Stimulated activated CD4-positive, alpha-beta T cell treated with anti-CD3 and anti-CD28 coated beads, TNF-alpha, amount 100 ng/mL, for 48 hours (primary cell): ENCODE results near the gene CMTM7.

ENCODE experiments used
- DNase-seq, 3 donors: peaks; one replicate each; pipeline ENCODE4 v3.0.0-alpha.2; 2020; ENCODE audit warnings: low read depth in 3 of 3

Gene CMTM7

DNA sequence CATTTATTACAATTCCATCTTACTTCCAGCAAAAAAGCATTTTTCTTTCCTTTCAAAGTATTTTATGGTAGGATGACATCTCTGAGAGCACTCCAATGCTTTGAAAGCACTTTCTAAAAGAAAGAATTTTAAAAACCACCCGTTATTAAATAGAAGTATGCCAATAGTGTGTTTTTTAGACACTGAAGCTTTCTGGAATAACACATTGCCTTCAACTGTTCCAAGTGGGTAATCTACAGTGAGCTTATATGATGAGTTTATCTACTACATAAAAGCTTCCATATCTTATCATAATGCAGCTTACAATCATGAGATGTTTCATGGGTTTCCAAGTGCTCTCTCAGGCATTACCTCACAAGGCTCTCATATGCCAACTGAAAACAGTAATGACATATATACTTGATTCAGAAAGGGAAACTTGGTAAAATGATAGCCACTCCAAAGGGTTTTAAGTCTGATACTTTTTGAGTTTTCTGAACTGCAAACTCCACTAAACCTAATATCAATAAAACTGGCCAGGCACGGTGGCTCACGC, 96.9 kb downstream of the CMTM7 start:
- no peak for DNase-seq

DNA sequence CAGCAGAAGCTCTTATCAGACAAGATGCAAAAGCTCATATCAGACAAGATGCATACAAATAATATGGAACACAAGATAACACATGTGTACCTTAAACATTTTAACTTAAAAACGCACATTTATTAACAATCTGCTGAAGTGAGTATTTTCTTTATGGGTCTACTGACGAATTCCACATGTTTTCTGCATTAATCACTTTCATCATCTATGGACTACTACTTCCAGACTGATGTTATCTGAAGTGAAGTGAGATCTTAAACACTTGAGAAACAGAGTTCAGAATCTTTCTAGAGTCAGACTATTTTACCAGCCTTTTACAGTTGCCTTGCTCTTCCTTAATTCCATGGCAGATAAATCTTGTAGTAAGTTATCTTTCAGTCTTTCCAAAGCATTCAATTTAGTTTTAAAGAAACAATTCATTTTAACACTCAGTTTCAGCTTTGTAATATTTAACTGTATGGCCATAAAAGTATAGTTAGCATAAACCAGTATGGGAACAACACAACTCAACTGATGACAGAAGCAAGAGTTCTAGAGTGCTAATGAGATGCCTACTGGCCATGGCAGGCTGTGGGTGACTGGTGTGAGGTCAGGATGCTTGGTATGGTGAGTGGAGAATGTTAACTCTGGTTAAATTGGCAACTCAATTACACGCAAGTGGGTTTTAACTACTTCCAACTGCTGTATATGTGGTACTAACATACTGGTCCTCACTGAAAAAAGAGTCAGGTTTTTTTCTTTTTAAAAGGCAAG, 101.2 kb downstream of the CMTM7 start:
- no peak for DNase-seq

DNA sequence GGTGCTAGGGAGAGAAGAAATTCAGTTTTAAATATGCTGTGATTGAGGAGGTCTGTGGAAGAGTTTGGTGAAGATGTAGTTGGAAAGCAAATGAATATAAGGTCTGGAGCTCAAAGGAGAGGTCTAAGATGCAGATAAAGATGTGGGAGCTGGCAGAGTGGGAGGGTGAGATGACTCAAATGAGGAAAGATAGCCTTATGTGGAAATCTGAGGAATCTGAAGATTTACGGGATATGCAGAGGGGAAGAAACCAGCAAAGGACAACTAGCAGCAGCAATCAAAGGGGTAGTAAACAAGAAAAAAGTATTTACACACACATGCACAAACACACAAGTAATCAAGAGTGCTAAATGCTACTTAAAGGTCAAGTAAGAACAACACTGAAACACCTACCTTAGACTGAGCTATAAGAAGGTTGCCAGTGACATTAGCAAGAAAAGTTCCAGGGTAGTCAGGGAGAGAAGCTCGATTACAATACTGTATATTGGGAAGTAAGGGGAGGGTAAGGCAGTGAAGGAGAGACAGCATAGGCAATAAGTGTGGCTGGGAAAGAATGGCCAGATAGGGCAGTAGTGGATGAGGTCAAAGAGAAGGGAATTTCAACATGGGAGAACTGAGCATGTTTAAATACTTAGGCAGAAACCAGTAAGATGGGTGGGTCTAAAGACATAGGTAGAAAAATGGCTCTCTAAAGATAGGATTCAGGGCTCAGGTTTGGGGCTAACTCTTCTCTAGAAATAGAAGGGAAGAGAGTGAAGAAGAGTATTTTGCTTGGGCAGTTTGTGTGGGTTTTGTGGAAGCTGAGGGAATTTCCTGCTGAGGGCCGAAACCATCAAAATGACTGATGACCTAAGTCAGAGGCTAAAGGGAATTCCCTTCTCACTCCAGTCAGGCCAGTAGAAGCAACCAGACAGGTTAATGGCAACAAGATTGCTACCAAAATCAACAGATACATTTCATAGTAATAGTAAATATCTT, 102.1 kb downstream of the CMTM7 start:
- no peak for DNase-seq

DNA sequence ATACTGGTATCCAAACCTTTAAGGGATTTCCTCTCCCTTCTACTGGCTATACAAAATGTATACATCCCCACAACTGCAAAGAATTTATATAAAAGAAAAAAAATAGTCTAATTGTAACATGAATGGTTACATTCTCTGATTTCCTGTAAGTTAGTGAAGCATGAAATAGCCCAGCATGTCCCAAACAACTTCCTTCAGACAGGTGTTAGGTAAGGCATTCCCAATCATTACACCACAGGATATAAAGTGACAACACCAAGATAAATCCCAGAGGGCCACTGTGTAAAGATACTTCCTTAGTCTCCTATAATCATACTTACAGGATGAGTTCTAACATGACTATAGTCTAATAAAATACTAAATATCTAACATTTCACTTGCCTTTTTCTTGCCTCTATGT, 103.4 kb downstream of the CMTM7 start:
- no peak for DNase-seq

DNA sequence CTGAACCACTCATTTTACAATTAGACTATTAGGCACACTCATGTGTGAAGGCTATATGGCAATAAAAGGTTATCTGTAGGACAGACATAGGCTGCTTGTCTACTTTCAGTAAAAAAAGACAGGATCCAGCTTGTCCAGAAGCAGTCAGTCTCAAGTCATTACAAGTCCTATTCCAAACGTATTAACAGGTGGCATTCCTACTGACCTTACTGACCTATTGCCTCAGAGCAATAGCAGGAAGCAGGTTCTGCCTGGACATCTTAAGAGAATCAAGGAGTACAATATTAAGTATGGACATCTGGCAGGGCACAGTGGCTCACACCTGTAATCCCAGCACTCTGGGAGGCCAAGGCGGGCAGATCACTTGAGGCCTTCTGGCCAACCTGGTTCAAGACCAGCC, 104.0 kb downstream of the CMTM7 start:
- no peak for DNase-seq

DNA sequence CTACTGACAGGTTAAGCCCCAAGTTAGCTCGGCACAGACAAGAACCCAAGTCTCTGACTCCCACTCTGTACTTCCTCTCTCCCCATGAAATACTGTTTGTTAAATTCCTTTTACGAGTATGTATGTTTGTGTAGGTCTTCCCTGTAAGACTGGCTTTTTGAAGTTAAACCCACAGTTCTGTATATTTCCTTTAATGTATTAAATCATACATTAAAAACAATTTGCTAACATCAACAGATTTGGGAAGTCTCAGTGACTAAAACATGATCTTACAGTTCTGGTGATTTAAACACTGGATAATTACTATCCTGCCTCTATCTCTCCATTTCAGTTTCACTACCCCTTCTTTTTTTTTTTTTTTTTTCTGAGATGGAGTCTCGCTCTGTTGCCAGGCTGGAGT, 106.6 kb downstream of the CMTM7 start:
- DNase-seq = no peak

DNA sequence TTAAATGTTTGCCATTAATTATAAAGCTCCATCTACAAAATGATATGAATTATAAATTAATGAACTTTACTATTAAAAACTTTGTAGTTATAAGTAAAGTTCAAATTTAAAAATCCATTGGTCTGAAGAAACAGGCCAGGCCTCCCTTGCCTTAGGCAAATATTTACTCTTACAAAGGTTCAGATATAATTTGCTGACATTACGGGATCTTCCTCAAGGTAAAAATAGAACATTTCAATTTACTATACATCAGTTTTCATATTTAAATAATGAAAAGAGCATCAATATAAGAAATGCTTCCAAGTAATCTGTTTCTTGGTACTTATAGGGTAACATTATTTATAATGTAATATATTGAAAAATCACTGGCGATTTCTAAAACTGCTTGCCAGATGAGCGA, 107.3 kb downstream of the CMTM7 start:
- DNase-seq = no peak

DNA sequence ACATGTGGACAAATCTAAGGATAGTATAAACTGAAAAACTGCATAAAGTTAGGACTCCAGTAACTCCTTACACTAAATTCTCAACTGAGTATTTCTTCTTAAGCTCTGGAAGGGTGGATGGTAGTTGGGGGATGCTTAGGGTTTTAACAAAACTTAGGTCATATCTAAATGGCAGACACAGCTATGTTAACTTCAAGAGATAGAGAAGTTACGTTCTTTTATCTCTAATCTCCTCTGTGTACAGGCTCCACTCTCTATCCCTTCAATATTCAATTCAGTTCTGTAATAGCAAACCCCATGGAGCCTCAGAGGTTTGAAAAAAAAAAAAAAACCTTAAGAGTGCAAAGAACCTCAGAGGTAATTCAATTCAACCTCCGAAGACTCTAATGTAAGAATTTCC, 107.9 kb downstream of the CMTM7 start:
- DNase-seq = no peak

DNA sequence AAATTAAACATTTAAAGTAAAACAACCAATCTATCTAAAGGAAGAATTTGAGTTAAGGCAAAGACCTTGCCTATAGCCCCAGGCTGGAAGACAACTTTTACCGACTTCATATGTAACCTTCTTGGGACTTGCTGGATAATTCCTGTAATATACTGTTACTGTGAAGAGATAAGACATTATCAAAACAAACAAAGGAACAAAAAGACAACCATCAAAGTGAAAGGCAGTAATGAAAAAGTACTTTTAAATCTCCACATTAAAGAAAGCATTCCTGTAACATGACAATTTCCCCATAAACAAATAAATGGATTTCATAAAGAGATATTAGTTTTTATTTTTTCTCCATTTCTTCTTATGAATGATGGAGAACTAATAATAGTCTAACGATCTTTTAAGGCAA, 108.6 kb downstream of the CMTM7 start:
- no peak for DNase-seq

DNA sequence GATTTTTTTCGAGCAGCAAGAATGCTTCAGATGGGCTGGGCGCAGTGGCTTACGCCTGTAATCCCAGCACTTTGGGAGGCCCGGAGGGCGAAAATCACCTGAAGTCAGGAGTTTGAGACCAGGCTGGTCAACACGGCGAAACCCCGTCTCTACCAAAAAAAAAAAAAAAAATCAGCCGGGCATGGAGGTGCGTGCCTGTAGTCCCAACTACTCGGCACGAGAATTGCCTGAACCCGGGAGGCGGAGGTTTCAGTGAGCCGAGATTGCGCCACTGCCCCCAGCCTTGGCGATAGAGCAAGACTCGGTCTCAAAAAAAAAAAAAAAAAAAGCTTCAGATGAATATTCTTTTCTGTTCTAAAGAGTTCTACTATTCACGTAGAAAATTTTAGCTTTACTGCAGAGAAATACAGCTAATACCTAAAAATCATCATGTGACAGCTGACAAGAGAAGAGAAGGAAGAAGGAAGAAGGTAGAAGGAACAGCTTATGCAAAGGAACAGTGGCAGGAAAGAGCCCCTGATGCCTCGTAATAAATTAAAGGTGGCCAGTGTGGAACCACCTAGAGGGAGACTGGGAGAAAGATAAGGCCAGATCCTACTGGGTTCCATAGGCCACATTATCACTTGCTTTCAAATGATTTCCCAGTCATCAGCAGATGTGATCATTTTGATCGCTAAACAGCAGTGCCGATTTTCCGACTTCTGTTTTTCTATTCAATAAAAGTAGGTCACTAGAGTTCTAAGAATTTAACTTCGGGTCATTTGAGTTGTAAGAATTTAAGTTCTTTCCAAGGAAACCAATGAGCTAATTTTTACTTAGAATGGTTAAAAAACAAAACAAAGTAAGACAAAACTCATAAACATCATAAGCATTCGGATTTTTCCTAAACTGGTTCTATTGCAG, 109.5 kb downstream of the CMTM7 start:
- no peak for DNase-seq

DNA sequence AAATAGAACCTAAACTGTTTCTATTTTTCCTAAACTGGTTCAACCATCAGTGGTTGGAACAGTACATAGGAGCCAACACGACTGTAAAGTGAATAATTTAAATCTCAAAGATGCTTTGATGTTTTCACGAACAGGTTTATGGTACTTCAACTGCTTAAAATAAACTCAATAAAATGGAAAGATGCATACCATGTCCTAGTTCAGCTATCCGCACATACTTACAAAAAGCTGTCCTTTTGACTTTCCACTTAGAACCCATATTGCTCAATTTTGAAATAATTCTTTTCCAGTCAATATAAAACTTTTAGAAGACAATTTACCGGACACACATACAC, 110.1 kb downstream of the CMTM7 start:
- no peak for DNase-seq

DNA sequence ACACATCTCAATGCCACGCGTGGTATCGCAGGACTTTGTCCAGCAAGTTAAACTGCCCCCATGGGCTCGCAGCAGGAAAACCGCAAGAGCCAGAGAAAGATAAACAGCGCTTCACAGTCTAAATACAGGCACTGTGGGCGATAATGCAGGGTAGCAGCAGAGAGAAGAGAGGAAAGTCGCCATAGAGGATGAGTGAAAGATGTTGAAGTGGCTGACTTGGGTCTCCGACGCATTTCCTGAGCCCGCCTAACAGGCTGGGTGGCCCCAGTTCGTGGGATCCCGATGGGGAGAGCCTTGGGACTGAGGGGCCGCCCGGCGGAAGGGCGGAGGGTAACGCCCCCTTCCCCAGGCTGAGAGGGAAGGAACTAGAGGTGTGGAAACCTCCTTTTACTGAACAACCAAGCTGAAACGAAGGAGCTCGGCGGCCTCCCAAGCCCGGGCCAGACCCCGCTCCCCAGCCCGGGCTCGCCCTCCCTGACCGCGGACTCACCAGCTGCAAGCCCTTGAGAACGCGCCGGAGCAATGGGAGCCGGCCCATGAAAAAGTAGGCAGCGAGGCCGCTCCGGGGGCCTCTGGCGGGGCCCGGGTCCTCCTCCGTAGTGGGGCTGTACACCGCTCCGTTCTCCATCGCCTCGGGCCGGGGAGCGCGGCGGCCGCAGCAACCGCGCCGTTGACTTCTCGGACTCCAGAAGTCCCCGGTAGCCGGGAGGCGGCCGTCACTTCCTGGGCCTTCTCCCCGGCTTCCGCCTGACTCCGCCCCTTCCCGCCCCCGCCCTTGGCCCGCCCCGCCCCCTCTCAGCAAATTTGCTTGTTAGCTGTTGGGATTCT, 110.7 kb downstream of the CMTM7 start, which contains the start of gene CMTM6:
CMTM6 (minus strand) TSS at position 735 of the 828 bp plus-strand sequence; CDS start at position 628, 107 bp downstream.
- peak; percentile 46 to 66 (median 55) for DNase-seq

DNA sequence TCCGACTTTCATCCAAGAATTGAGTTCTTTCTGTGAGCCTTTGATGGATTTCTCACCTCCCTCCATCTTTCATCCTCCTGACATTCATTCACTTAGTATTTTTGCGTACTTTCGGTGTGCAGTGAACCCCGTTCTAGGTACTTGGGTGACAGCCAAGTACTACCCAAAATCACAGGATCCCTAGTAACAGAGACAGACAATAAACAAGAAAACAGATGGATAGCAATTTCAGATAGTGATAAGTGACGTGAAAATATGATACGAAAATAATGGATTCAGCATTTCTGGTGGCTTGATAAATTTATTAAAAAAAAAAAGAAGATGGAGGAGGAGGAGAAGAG, 111.3 kb downstream of the CMTM7 start:
- no peak for DNase-seq
